ENCODE measurements around the gene TLN1.

DNA sequence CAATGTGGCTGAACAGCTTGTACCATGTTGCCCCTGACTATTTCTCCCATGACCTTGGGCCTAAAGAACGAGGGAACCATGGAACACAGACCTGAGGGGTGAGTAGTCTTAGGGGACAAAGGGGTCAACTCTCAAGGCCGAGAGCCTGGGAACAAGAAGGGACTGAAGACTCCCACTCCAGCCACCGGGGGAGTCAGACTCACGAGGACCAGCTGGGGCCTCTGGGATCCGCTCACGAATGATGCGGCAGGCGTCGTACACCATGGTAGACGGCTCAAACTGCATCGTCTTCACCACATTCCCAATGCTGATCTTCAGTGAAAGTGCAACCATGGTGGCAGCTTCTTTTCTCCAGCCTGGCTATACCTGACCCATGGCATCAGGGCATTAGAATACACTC lies 6.6 kb downstream of the TLN1 start:
- TF ChIP-seq IKZF1 (conservative IDR thresholded peaks at IDR 0.05) (no peak), EGR1 (IDR thresholded peaks at IDR 0.05; ENCODE audit: borderline replicate concordance in 1 of 2, low read depth in 2 of 2, low read length in 2 of 2) (no peak), RCOR1 (conservative IDR thresholded peaks at IDR 0.05; ENCODE audit: low read depth, low read length) (no peak), TAF1 (IDR thresholded peaks at IDR 0.05; ENCODE audit: borderline replicate concordance, low read depth, low read length) (no peak), EP300 (IDR thresholded peaks at IDR 0.05; ENCODE audit: borderline replicate concordance in 1 of 2, control insufficient read depth in 1 of 2, low read depth in 2 of 2, low read length in 2 of 2) (no peak), CHD2 (IDR thresholded peaks at IDR 0.05; ENCODE audit: borderline replicate concordance, low read depth, low read length) (no peak), POLR2A (IDR thresholded peaks at IDR 0.05; ENCODE audit: low read depth, low read length) (no peak), ZNF592 (IDR thresholded peaks at IDR 0.05) (no peak), IRF3 (IDR thresholded peaks at IDR 0.05) (no peak)
- TF ChIP-seq, protein P1, sequence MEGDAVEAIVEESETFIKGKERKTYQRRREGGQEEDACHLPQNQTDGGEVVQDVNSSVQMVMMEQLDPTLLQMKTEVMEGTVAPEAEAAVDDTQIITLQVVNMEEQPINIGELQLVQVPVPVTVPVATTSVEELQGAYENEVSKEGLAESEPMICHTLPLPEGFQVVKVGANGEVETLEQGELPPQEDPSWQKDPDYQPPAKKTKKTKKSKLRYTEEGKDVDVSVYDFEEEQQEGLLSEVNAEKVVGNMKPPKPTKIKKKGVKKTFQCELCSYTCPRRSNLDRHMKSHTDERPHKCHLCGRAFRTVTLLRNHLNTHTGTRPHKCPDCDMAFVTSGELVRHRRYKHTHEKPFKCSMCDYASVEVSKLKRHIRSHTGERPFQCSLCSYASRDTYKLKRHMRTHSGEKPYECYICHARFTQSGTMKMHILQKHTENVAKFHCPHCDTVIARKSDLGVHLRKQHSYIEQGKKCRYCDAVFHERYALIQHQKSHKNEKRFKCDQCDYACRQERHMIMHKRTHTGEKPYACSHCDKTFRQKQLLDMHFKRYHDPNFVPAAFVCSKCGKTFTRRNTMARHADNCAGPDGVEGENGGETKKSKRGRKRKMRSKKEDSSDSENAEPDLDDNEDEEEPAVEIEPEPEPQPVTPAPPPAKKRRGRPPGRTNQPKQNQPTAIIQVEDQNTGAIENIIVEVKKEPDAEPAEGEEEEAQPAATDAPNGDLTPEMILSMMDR (IDR thresholded peaks at IDR 0.05 in 2 of 3, conservative IDR thresholded peaks at IDR 0.05 in 1 of 3; ENCODE audit: control insufficient read depth in 2 of 3, extremely low read depth in 1 of 3, insufficient read depth in 1 of 3, low read depth in 3 of 3, low read length in 3 of 3), result no peak
